ENCODE measurements around the gene MT1F.

Gene MT1F

GRCh38 chr16:56697456-56698155 is 39.8 kb downstream of the MT1F start:
- DNase-seq (ENCODE audit: low read depth): no peak
- TF ChIP-seq, protein P1, sequence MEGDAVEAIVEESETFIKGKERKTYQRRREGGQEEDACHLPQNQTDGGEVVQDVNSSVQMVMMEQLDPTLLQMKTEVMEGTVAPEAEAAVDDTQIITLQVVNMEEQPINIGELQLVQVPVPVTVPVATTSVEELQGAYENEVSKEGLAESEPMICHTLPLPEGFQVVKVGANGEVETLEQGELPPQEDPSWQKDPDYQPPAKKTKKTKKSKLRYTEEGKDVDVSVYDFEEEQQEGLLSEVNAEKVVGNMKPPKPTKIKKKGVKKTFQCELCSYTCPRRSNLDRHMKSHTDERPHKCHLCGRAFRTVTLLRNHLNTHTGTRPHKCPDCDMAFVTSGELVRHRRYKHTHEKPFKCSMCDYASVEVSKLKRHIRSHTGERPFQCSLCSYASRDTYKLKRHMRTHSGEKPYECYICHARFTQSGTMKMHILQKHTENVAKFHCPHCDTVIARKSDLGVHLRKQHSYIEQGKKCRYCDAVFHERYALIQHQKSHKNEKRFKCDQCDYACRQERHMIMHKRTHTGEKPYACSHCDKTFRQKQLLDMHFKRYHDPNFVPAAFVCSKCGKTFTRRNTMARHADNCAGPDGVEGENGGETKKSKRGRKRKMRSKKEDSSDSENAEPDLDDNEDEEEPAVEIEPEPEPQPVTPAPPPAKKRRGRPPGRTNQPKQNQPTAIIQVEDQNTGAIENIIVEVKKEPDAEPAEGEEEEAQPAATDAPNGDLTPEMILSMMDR (conservative IDR thresholded peaks at IDR 0.05; ENCODE audit: low read length): no peak
- no peak overlapping the region for H3K4me3 ChIP-seq (ENCODE audit: low read length)

DNA sequence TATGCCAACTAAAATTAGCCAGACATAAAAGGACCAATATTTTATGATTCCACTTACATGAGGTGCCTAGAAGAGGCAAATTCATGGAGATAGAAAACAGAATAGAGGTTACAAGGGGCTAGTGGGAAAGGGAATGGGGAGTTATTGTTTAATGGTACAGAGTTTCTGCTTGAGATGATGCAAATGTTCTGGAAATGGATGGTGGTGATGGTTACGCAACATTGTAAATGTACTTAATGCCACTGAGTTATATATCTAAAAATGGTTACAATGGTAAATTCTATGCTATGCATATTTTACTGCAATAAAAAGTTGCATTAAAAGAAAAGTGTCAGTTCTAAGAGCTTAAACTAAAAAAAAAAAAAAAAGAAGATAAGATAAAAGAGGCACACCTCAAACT is 42.4 kb downstream of the MT1F start:
- TF ChIP-seq, protein P1 (conservative IDR thresholded peaks at IDR 0.05; ENCODE audit: low read length): no peak
- no peak overlapping the region for H3K4me3 ChIP-seq (ENCODE audit: low read length)
- no peak for DNase-seq (ENCODE audit: low read depth)

DNA sequence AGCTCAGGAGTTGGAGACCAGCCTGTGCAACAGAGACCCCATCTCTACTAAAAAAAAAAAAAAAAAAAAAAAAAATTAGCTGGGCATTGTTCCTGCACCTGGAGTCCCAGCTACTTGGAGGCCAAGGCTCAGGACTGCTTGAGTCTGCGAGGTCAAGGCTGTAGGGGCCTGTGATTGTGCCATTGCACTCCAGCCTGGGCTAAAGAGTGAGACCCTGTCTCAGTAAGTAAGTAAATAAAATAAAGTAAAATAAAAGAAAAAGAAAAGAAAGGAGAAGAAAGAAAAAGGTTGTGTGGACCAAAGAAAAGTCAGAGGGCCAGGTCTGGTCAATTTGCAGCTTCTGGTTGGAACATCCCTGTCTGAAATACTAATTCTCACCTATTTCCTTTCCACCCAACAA is 42.9 kb downstream of the MT1F start:
- no peak for DNase-seq (ENCODE audit: low read depth)
- H3K4me3 ChIP-seq (ENCODE audit: low read length): no peak overlapping the region
- TF ChIP-seq, protein P1 (conservative IDR thresholded peaks at IDR 0.05; ENCODE audit: low read length): no peak

DNA sequence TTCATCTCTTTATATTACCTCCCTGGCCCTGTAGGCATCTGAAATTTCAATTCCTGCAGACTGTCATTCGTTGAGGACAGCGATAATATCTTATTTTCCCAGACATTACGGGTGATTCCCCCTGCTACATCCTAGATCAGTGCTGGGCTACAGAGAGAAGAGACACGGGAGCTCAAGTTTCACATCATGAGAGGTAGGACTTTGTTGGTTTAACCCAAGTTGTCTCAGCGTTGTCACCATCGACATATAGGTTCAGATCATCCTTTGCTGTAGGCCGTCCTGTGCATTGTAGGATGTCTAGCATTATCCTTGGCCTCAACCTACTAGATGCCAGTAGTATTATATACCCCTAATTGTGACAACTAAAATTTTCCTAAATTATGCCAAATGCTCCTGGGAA is 43.8 kb downstream of the MT1F start:
- TF ChIP-seq, protein P1 (conservative IDR thresholded peaks at IDR 0.05; ENCODE audit: low read length): no peak
- DNase-seq (ENCODE audit: low read depth): no peak
- no peak overlapping the region for H3K4me3 ChIP-seq (ENCODE audit: low read length)

GRCh38 chr16:56702836-56703235 is 45.1 kb downstream of the MT1F start:
- TF ChIP-seq, protein P1 (conservative IDR thresholded peaks at IDR 0.05; ENCODE audit: low read length): no peak
- DNase-seq (ENCODE audit: low read depth): no peak

More at GRCh38 chr16:56702836-56703235, 45.1 kb downstream of the MT1F start:
- no peak overlapping the region for H3K4me3 ChIP-seq (ENCODE audit: low read length)
